ENCODE measurements around the gene SLC25A40.

The SLC25A40 gene

DNA sequence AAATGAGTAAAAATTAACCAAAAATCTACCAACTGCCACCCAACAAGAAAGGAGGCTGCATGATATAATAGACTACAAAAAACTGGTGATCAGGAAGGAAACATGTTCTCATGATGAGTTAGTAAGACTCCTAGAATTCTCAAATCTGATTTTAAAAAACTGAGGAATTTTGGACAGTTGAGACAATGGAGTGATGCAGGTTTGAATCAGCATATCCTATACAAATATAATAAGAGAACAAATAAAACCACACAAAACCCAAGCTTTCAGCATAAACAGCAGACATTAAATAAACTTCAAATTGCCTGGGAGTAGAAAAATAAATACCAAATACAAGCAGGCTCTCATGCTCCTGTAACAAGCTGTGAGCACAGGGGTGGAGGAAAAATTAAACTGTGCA lies 57.8 kb downstream of the SLC25A40 start:
- TF ChIP-seq, protein P1, sequence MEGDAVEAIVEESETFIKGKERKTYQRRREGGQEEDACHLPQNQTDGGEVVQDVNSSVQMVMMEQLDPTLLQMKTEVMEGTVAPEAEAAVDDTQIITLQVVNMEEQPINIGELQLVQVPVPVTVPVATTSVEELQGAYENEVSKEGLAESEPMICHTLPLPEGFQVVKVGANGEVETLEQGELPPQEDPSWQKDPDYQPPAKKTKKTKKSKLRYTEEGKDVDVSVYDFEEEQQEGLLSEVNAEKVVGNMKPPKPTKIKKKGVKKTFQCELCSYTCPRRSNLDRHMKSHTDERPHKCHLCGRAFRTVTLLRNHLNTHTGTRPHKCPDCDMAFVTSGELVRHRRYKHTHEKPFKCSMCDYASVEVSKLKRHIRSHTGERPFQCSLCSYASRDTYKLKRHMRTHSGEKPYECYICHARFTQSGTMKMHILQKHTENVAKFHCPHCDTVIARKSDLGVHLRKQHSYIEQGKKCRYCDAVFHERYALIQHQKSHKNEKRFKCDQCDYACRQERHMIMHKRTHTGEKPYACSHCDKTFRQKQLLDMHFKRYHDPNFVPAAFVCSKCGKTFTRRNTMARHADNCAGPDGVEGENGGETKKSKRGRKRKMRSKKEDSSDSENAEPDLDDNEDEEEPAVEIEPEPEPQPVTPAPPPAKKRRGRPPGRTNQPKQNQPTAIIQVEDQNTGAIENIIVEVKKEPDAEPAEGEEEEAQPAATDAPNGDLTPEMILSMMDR (IDR thresholded peaks at IDR 0.05; ENCODE audit: low read depth, low read length, missing control alignments) = no peak
- H3K27me3 ChIP-seq (replicated peaks) = no peaks in the 10 kb centered on the region
- no peaks in the 10 kb centered on the region for H3K36me3 ChIP-seq (replicated peaks)

DNA sequence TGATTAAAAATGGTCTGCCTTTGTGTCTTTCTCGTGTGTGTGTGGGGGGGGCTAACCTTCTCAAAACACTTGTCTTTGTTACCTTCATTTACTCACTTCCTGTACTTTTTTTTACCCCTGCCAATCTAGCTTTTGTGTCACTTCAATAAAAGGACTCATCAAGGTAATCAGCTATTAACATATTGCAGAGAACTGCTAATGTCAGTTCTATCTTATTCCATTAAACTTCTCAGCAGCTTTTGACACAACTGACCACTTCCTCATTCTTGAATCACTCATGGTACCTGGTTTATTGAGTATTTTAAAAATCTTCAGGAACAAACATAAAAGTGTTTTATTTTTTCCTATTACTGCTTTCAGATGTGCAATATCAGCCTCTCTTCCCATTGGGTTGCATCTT lies 59.8 kb downstream of the SLC25A40 start:
- no peak for DNase-seq
- in situ Hi-C loops (cut with HindIII; ENCODE audit: low pct_ligation_motif_present, low sequenced_read_pairs) = no loop called here
- no peak overlapping the region for H3K27ac ChIP-seq
- no peaks in the 10 kb centered on the region for H3K36me3 ChIP-seq (replicated peaks)
- H3K27me3 ChIP-seq (replicated peaks) = no peaks in the 10 kb centered on the region
- H3K4me3 ChIP-seq (ENCODE audit: low read depth, low read length) = no peak overlapping the region
- TF ChIP-seq, protein P1 (IDR thresholded peaks at IDR 0.05; ENCODE audit: low read depth, low read length, missing control alignments) = no peak

More for the DNA sequence above, 57.8 kb downstream of the SLC25A40 start:
- no peak overlapping the region for H3K4me3 ChIP-seq (ENCODE audit: low read depth, low read length)
- no peak for DNase-seq
- no peak overlapping the region for H3K27ac ChIP-seq
- in situ Hi-C loops (cut with HindIII; ENCODE audit: low pct_ligation_motif_present, low sequenced_read_pairs) = no loop called here

GRCh38 chr7:87810726-87811125 lies 65.4 kb downstream of the SLC25A40 start:
- in situ Hi-C loops (cut with HindIII; ENCODE audit: low pct_ligation_motif_present, low sequenced_read_pairs) = no loop called here
- Histone ChIP-seq H3K27ac (no peak overlapping the region), H3K36me3 (replicated peaks) (no peaks in the 10 kb centered on the region), H3K27me3 (replicated peaks) (no peaks in the 10 kb centered on the region), H3K4me3 (ENCODE audit: low read depth, low read length) (no peak overlapping the region)
- DNase-seq = no peak
- TF ChIP-seq, protein P1 (IDR thresholded peaks at IDR 0.05; ENCODE audit: low read depth, low read length, missing control alignments) = no peak

- TF ChIP-seq, protein P1 (IDR thresholded peaks at IDR 0.05; ENCODE audit: low read depth, low read length, missing control alignments) = no peak
- no peaks in the 10 kb centered on the region for H3K27me3 ChIP-seq (replicated peaks)
- DNase-seq = no peak
- in situ Hi-C loops (cut with HindIII; ENCODE audit: low pct_ligation_motif_present, low sequenced_read_pairs) = no loop called here
- H3K36me3 ChIP-seq (replicated peaks) = no peaks in the 10 kb centered on the region
- H3K27ac ChIP-seq = no peak overlapping the region
- H3K4me3 ChIP-seq (ENCODE audit: low read depth, low read length) = no peak overlapping the region
These were observed 66.0 kb downstream of the SLC25A40 start for GRCh38 chr7:87810130-87810529.

DNA sequence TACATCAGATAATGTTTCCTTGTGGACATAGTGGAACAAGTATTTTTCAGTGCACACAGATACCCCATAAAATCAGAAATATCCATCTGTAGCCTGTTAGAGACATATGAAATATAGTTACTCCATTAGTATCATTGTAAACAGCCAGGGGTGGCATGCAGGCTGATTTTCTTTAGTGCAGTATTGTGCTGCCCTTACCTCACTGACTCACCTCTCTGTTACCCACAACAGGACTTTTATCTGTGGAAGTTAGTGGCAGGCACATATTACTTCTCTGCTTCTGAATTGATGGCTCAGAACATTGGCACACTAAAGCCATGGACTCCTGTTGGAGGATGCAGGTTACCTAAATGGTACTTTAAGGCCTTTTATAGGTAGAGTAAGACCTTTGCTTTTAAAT lies 70.0 kb downstream of the SLC25A40 start:
- Histone ChIP-seq H3K36me3 (replicated peaks) (no peaks in the 10 kb centered on the region), H3K27me3 (replicated peaks) (no peaks in the 10 kb centered on the region), H3K4me3 (ENCODE audit: low read depth, low read length) (no peak overlapping the region), H3K27ac (no peak overlapping the region)
- DNase-seq = no peak
- TF ChIP-seq, protein P1 (IDR thresholded peaks at IDR 0.05; ENCODE audit: low read depth, low read length, missing control alignments) = no peak
- in situ Hi-C loops (cut with HindIII; ENCODE audit: low pct_ligation_motif_present, low sequenced_read_pairs) = no loop called here

- H3K36me3 ChIP-seq (replicated peaks) = no peaks in the 10 kb centered on the region
- in situ Hi-C loops (cut with HindIII; ENCODE audit: low pct_ligation_motif_present, low sequenced_read_pairs) = no loop called here
- no peak overlapping the region for H3K4me3 ChIP-seq (ENCODE audit: low read depth, low read length)
- TF ChIP-seq, protein P1 (IDR thresholded peaks at IDR 0.05; ENCODE audit: low read depth, low read length, missing control alignments) = peak; percentile 63
- no peak overlapping the region for H3K27ac ChIP-seq
- no peaks in the 10 kb centered on the region for H3K27me3 ChIP-seq (replicated peaks)
- DNase-seq = peak; percentile 40
These were observed 78.3 kb downstream of the SLC25A40 start for GRCh38 chr7:87797798-87798403.
